Skeletal muscle cell (primary cell): ENCODE results near the gene SHE.

ENCODE experiments used
- DNase-seq: peaks from one replicate; pipeline ENCODE4 v3.0.0-alpha.2; 2010; ENCODE audit warnings: low read depth
- H3K4me3 ChIP-seq: 2 replicates; pipeline ENCODE4 v1.5.1; 2011; ENCODE audit warnings: low read depth, mild to moderate bottlenecking, control low read depth, low read length, moderate library complexity

SHE gene

DNA sequence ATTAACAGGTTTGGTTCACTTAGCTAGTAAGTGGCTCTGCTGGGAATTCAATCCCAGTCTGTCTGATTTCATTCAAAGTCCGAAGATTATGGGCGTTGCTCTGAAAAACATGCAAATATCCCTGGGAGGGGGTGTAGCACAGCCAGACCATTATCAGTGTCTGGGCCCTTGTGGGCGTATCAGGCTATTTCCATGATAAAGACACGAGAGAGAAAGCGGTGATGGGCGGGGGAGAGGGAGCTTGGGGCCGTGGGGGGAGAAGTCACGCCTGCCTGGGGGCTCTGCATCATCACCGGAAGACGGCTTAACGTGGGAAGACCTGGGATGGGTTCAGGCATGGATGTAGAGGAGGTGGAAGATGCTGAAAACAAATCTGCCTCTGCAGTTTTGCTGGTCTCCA lies 71.3 kb downstream of the SHE start:
- H3K4me3 ChIP-seq, result no peak overlapping the region

DNA sequence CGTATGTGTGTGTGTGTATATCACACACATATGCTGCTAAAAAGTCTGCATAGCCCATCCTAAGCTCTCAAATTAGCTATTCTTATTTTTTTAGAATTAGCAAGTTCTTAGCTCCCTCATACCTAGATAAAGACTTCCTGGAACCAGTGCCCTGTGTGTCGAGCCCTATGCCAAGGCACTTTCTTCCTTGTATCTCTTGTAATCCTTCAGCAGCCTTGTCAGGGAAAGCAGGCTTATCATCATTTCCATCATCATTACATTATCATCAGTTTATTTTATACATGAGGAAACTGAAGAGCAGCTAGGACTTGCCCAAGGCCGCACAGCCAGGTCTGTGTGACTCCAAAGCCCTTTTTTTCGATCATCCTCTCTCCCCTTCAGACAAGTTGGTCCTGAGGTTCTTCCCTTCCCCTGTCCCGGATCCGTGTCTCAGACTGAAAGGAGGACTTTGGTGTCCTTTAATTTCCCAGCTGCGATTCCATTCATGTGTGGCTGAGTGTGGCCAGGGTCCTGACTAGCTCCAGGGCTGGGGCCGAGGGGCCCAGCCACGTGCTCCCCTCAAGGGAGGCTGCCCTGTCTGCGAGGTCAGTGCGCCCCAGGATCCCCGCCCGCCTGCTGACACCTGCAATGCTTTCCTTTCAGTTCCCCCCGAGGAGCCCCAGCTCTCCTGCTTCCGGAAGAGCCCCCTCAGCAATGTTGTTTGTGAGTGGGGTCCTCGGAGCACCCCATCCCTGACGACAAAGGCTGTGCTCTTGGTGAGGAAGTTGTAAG lies 72.2 kb downstream of the SHE start:
- DNase-seq, result no peak
- no peak overlapping the region for H3K4me3 ChIP-seq

More for the DNA sequence above, 71.3 kb downstream of the SHE start:
- no peak for DNase-seq
